GM23248 (cell line): Measurements from ENCODE around the gene GRAP2. TPM values are rescaled to one million over a fixed set of nuclear protein-coding genes. Genes with fewer than 3 reads are reported as not detected.

ENCODE experiments used
- DNase-seq: peaks from one replicate; pipeline ENCODE4 v3.0.0-alpha.2; 2015
- H2AFZ ChIP-seq: fragments of 200-600 bp; sonication (generic); 2 replicates; pipeline ENCODE4 v1.6.1; 2016; ENCODE audit warnings: antibody characterized with exemption
- H3F3A ChIP-seq: fragments of 200-600 bp; sonication (generic); 2 replicates; pipeline ENCODE4 v1.6.1; 2016; ENCODE audit warnings: mild to moderate bottlenecking, antibody characterized with exemption, mixed run types; ENCODE audit not compliant: insufficient read depth
- H3K27ac ChIP-seq: fragments of 200-600 bp; sonication (generic); 2 replicates; pipeline ENCODE4 v1.5.1; 2016; ENCODE audit warnings: mild to moderate bottlenecking
- H3K27me3 ChIP-seq: fragments of 200-600 bp; sonication (generic); replicated peaks from 2 replicates; pipeline ENCODE4 v1.6.1; 2016; ENCODE audit warnings: mild to moderate bottlenecking; ENCODE audit not compliant: insufficient read depth
- H3K36me3 ChIP-seq: fragments of 200-600 bp; sonication (generic); 2 replicates; pipeline ENCODE4 v1.6.1; 2016; ENCODE audit warnings: low read depth, mild to moderate bottlenecking
- H3K4me1 ChIP-seq: fragments of 200-600 bp; sonication (generic); 2 replicates; pipeline ENCODE4 v1.6.1; 2016; ENCODE audit warnings: mild to moderate bottlenecking; ENCODE audit not compliant: insufficient read depth
- H3K4me2 ChIP-seq: fragments of 200-600 bp; sonication (generic); one replicate; pipeline ENCODE4 v1.6.1; 2016; ENCODE audit warnings: mild to moderate bottlenecking; ENCODE audit not compliant: unreplicated experiment
- H3K4me3 ChIP-seq: fragments of 200-600 bp; sonication (generic); 2 replicates; pipeline ENCODE4 v1.5.1; 2016; ENCODE audit warnings: mild to moderate bottlenecking
- H3K79me2 ChIP-seq: fragments of 200-600 bp; sonication (generic); 2 replicates; pipeline ENCODE4 v1.6.1; 2016; ENCODE audit warnings: mild to moderate bottlenecking; ENCODE audit not compliant: insufficient read depth
- H3K9ac ChIP-seq: fragments of 200-600 bp; sonication (generic); 2 replicates; pipeline ENCODE4 v1.6.1; 2016; ENCODE audit warnings: mild to moderate bottlenecking
- H3K9me2 ChIP-seq: fragments of 200-600 bp; sonication (generic); 2 replicates; pipeline ENCODE4 v1.6.1; 2016; ENCODE audit warnings: mixed run types, mild to moderate bottlenecking, moderate library complexity; ENCODE audit not compliant: insufficient read depth
- H3K9me3 ChIP-seq: fragments of 200-600 bp; sonication (generic); one replicate; pipeline ENCODE4 v1.6.1; 2017; ENCODE audit warnings: low read depth
- H4K20me1 ChIP-seq: fragments of 200-600 bp; sonication (generic); 2 replicates; pipeline ENCODE4 v1.6.0; 2016; ENCODE audit not compliant: insufficient read depth
- EZH2 ChIP-seq: fragments of 200-600 bp; sonication (generic); IDR thresholded peaks from 2 replicates; pipeline ENCODE4 v1.6.1; 2018; ENCODE audit warnings: antibody characterized with exemption, mild to moderate bottlenecking; ENCODE audit not compliant: insufficient read depth, poor library complexity, severe bottlenecking
- EZH2phosphoT487 ChIP-seq: fragments of 200-600 bp; sonication (generic); IDR thresholded peaks from 2 replicates; pipeline ENCODE4 v1.6.1; 2018; ENCODE audit warnings: antibody characterized with exemption, moderate library complexity, mild to moderate bottlenecking, low read depth; ENCODE audit not compliant: insufficient read depth
- WGBS, 2 experiments: methylation state at CpG; one replicate each; pipeline ENCODE4 v1.1.6; 2015 to 2017; ENCODE audit warnings: low lambda C conversion rate in 2 of 2, low coverage in 1 of 2; ENCODE audit errors: missing lambda C conversion rate in 2 of 2; 5-methylcytosine and 5-hydroxymethylcytosine counted together
- in situ Hi-C: fragments of 300-500 bp; cut with MboI; formaldehyde crosslinking; loops from 2 replicates; pipeline ENCODE4 v1.15.0; 2020
- polyA plus RNA-seq: library from polyadenylated mRNA; unstranded; fragments of >200 nt; fragmentation: Nextera tagmentation; extraction: Ambion mirVana; gene quantifications from 2 replicates; pipeline ENCODE4 v1.2.1, GENCODE V29; 2016
- total RNA-seq: library from RNA; depleted of rRNA; stranded (reverse); fragments of >200 nt; shearing (Covaris generic); gene quantifications from 2 replicates; pipeline ENCODE4 v1.2.3, GENCODE V29; 2014

The GRAP2 gene
- total and polyA plus RNA-seq, 2 experiments from 2014 or later: not detected

DNA sequence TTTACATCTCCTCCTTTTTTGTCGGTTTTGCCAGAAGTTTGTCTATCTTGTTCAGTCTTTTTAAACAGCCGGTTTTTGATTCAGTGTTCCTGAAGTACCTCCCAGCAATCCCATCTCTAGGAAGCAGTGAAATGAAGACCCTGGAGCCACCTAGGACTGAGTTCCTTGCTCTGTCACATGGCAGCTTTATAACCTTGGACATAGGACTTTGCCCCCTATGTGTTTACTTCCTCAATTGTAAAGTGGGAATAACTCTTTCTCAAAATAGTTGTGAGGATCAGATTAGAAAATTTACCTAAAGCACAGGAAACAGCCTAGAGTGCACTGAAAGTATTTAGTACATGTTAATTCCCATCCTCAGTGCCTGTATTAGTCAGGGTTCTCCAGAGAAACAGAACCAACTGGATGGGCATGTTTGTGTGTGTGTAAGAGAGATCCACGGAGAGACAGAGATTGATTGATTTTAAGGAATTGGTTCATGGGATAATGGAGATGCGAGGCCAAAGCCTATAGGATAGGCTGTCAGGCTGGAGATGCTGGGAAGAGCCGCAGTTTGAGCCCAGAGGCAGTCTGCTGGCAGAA, 113.9 kb downstream of the GRAP2 start:
- H3K9me3 ChIP-seq: no peaks in the 10 kb centered on the region
- H3K4me1 ChIP-seq: no peaks in the 10 kb centered on the region
- no peaks in the 10 kb centered on the region for H3K9me2 ChIP-seq
- H3K27me3 ChIP-seq: peaks cover 55% of the 10 kb centered on the region
- DNase-seq: no peak
- 60 to 69% methylated on average over 5 of the region's 5 CpGs for WGBS, 2 experiments
- H3K27ac ChIP-seq: no peak overlapping the region
- no peaks in the 10 kb centered on the region for H3K79me2 ChIP-seq
- H2AFZ ChIP-seq: no peak overlapping the region
- no peaks in the 10 kb centered on the region for H3K36me3 ChIP-seq
- H3K9ac ChIP-seq: no peak overlapping the region
- in situ Hi-C loops: no loop called here
- TF ChIP-seq EZH2phosphoT487 (no peak), EZH2 (no peak)
- no peak overlapping the region for H3K4me2 ChIP-seq
- no peak overlapping the region for H3K4me3 ChIP-seq
- H3F3A ChIP-seq: no peaks in the 10 kb centered on the region
- H4K20me1 ChIP-seq: no peaks in the 10 kb centered on the region

DNA sequence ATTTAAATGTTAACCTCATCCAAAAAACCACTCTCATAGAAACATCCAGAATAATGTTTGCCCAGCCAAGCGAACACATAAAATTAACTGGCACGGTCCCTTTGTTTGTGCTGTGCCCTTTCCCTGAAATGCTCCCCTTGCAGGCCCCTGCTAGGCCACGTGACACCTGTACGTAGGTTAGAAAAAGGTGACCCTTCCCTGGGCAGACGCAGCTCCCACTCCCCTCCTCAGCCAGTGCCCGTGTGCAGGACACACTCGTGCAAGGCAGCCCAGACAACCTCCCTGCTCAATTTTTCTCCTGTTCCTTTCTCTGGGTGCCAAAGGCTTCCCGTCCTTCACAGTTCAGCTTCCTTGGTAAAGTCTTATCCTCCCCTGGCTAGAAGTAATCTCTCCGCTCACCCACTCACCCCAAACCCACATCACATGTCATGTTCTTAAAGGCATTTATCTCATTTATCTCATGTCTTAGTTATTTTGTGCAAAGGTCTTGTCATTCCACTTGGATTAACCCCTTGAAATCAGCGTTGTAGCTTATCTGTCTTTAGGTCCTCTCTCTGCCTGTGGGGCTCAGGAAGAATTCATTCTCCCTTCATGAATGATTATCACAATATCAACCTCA, 114.6 kb downstream of the GRAP2 start:
- Histone ChIP-seq H3K27ac (no peak overlapping the region), H3K79me2 (no peaks in the 10 kb centered on the region), H3K4me1 (no peaks in the 10 kb centered on the region), H3K9me2 (no peaks in the 10 kb centered on the region), H3K9ac (no peak overlapping the region), H3K4me2 (no peak overlapping the region), H3K4me3 (no peak overlapping the region), H2AFZ (no peak overlapping the region), H3K9me3 (no peaks in the 10 kb centered on the region), H3K36me3 (no peaks in the 10 kb centered on the region), H3K27me3 (peaks cover 48% of the 10 kb centered on the region), H3F3A (no peaks in the 10 kb centered on the region), H4K20me1 (no peaks in the 10 kb centered on the region)
- WGBS, 2 experiments: 66 to 74% methylated on average over 10 of the region's 10 CpGs
- TF ChIP-seq EZH2phosphoT487 (no peak), EZH2 (no peak)
- in situ Hi-C loops: no loop called here
- DNase-seq: no peak

DNA sequence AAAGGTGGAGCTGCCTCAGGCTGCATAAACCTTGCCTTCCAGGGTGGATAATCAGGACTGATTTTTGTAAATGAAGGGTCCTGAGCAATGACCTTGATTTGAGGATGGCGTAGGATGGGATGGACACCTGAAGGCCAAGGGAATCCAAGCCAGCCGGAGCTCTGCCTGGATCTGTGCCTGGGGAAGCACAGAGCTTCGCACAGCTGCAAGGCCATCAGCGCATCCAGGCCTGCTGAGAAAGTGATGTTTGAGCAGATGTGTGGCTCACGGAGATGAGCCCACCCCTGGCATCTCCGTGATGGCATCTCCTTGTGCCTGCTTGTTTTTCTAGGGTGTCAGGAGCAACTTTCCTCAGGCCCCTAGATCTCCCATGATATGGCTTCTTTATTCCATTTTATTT, 117.2 kb downstream of the GRAP2 start:
- in situ Hi-C loops: no loop called here

DNA sequence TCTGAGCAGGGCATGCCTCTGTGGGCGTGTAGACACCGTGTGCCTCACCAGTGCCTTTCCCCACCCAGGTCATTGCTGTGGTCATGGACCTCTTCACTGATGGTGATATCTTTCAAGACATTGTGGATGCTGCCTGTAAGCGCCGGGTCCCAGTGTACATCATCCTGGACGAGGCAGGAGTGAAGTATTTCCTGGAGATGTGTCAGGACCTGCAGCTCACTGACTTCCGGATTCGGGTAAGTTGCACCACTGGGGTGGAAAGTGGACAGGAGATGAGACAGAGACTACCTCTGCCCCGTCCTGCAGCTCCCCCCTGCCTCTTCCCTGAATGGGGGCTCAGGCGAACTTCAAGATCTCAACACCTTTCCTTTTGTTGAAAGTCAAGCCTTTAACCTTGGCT, 118.2 kb downstream of the GRAP2 start:
- Histone ChIP-seq H3K27ac (no peak overlapping the region), H3K79me2 (no peaks in the 10 kb centered on the region), H3K9me3 (no peaks in the 10 kb centered on the region), H3K4me3 (no peak overlapping the region), H3K9me2 (no peaks in the 10 kb centered on the region), H3K4me2 (no peak overlapping the region), H2AFZ (no peak overlapping the region), H3K27me3 (peaks cover 22% of the 10 kb centered on the region), H3K36me3 (no peaks in the 10 kb centered on the region), H4K20me1 (no peaks in the 10 kb centered on the region), H3K4me1 (no peaks in the 10 kb centered on the region), H3F3A (no peaks in the 10 kb centered on the region), H3K9ac (no peak overlapping the region)
- in situ Hi-C loops: no loop called here
- DNase-seq: no peak
- 58 to 60% methylated on average over 8 to 9 of the region's 9 CpGs for WGBS, 2 experiments
- TF ChIP-seq EZH2phosphoT487 (no peak), EZH2 (no peak)

More for the DNA sequence above, 117.2 kb downstream of the GRAP2 start:
- H3K27me3 ChIP-seq: peaks cover 29% of the 10 kb centered on the region
- no peaks in the 10 kb centered on the region for H4K20me1 ChIP-seq
- H3K4me1 ChIP-seq: no peaks in the 10 kb centered on the region
- no peak overlapping the region for H3K27ac ChIP-seq
- WGBS, 2 experiments: 74 to 77% methylated on average over 6 of the region's 6 CpGs
- TF ChIP-seq EZH2phosphoT487 (no peak), EZH2 (no peak)
- no peaks in the 10 kb centered on the region for H3K36me3 ChIP-seq
- no peak overlapping the region for H2AFZ ChIP-seq
- no peaks in the 10 kb centered on the region for H3F3A ChIP-seq
- H3K9me2 ChIP-seq: no peaks in the 10 kb centered on the region
- no peaks in the 10 kb centered on the region for H3K9me3 ChIP-seq
- no peak overlapping the region for H3K9ac ChIP-seq
- DNase-seq: no peak
- no peak overlapping the region for H3K4me2 ChIP-seq
- H3K79me2 ChIP-seq: no peaks in the 10 kb centered on the region
- no peak overlapping the region for H3K4me3 ChIP-seq
